ENCODE measurements around the gene TCERG1.

DNA sequence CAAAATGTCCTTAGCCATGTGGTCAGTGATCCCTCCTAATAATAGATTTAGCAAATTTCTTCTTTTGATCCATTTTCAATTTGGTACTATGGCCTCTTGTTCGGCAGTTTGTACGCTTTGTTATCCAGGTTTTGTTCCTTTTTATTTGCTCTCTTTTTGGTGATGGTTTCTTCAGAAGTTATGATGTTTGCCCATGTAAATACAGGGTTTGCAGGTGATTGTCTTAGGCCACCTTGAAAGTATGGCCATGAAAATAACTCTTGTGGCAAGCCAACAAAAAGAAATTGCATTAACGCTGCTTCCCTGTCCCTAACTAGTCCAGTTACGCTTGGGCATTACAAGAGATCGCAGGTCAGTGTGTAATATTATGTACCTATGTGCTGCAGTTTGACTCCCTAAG, 60.3 kb downstream of the TCERG1 start:
- TF ChIP-seq POLR2A (IDR thresholded peaks at IDR 0.05): no peak
- no peak for TF ChIP-seq POLR2AphosphoS5 (IDR thresholded peaks at IDR 0.05)
- no peak for TF ChIP-seq CTCF (IDR thresholded peaks at IDR 0.05)
- TF ChIP-seq EP300 (IDR thresholded peaks at IDR 0.05): no peak
